H1 (cell line): ENCODE measurements around the gene AMPD3. TPM values are rescaled to one million over a fixed set of nuclear protein-coding genes. Genes with fewer than 3 reads are reported as not detected.

ENCODE experiments used
- CTCF ChIA-PET: fragments of 300-600 bp; sonication (Branson Sonifier 250); formaldehyde crosslinking; loops from one replicate; lab custom pipeline; 2021; ENCODE audit not compliant: partially characterized antibody; lab: Charles Lee
- POLR2A ChIA-PET: fragments of 300-600 bp; sonication (Branson Sonifier 250); formaldehyde crosslinking; loops from one replicate; lab custom pipeline; 2021; ENCODE audit warnings: inconsistent platforms; ENCODE audit not compliant: partially characterized antibody; lab: Charles Lee
- DNase-seq, 2 experiments: peaks; one replicate each; pipeline versions ENCODE4 v3.0.0 to v3.0.0-alpha.2; 2010 to 2022; ENCODE audit warnings: low spot score in 2 of 2, low read depth in 1 of 2, mixed read lengths in 1 of 2
- FAIRE-seq: peaks from 2 replicates; lab custom pipeline; 2011; peaks lifted over from hg19 to GRCh38; lab: Jason Lieb, UNC
- H2AFZ ChIP-seq: 2 replicates; pipeline ENCODE4 v1.8.1; 2012; ENCODE audit warnings: low read length, inconsistent platforms
- H2AK5ac ChIP-seq: 2 replicates; pipeline ENCODE4 v1.6.1; 2013; ENCODE audit warnings: low read depth, low read length
- H2BK120ac ChIP-seq: replicated peaks from 2 replicates; pipeline ENCODE3; 2013; ENCODE audit warnings: low read depth, low read length, inconsistent platforms
- H2BK12ac ChIP-seq: 2 replicates; pipeline ENCODE4 v1.6.1; 2013; ENCODE audit warnings: low read depth, low read length
- H2BK15ac ChIP-seq: 2 replicates; pipeline ENCODE4 v1.6.1; 2013; ENCODE audit warnings: low read length
- H2BK20ac ChIP-seq: 2 replicates; pipeline ENCODE4 v1.6.1; 2013; ENCODE audit warnings: low read length
- H2BK5ac ChIP-seq: 2 replicates; pipeline ENCODE4 v1.6.1; 2013; ENCODE audit warnings: low read depth, low read length
- H3K14ac ChIP-seq: 2 replicates; pipeline ENCODE4 v1.6.1; 2013; ENCODE audit warnings: inconsistent platforms; ENCODE audit not compliant: insufficient read length
- H3K18ac ChIP-seq: 2 replicates; pipeline ENCODE4 v1.6.1; 2013; ENCODE audit warnings: low read length; ENCODE audit errors: extremely low read depth
- H3K23ac ChIP-seq: 2 replicates; pipeline ENCODE4 v1.6.1; 2013; ENCODE audit warnings: inconsistent platforms; ENCODE audit not compliant: insufficient read length
- H3K23me2 ChIP-seq: 2 replicates; pipeline ENCODE4 v1.6.1; 2013; ENCODE audit warnings: low read depth, low read length
- H3K27ac ChIP-seq: 2 replicates; pipeline ENCODE4 v1.6.1; 2011; ENCODE audit warnings: low read depth, low read length, inconsistent platforms
- H3K27me3 ChIP-seq, 4 experiments: replicated peaks in 1 of 4; 1 replicate in 1 of 4; 2 replicates in 3 of 4; pipeline versions ENCODE4 v1.6.1 to v1.8.1; 2011 to 2013; ENCODE audit warnings: low read length in 3 of 4, mild to moderate bottlenecking in 3 of 4, inconsistent platforms in 2 of 4, mixed read lengths in 2 of 4, moderate library complexity in 1 of 4; ENCODE audit not compliant: control insufficient read depth in 3 of 4, insufficient read depth in 3 of 4; ENCODE audit errors: extremely low read depth in 1 of 4
- H3K36me3 ChIP-seq, 4 experiments: 2 replicates each; pipeline versions ENCODE4 v1.6.1 to v1.8.1; 2011 to 2013; ENCODE audit warnings: mild to moderate bottlenecking in 4 of 4, low read length in 3 of 4, moderate library complexity in 2 of 4, control low read depth in 1 of 4, inconsistent platforms in 1 of 4; ENCODE audit not compliant: insufficient read depth in 4 of 4, control insufficient read depth in 2 of 4
- H3K4ac ChIP-seq: replicated peaks from 2 replicates; pipeline ENCODE3; 2013; ENCODE audit warnings: low read length, low read depth, mixed read lengths, inconsistent platforms; ENCODE audit not compliant: insufficient read length
- H3K4me1 ChIP-seq, 4 experiments: replicated peaks in 1 of 4; 1 replicate in 1 of 4; 2 replicates in 3 of 4; pipeline versions ENCODE4 v1.6.1 to v1.8.1; 2011 to 2013; ENCODE audit warnings: low read length in 3 of 4, inconsistent platforms in 2 of 4, mixed read lengths in 1 of 4; ENCODE audit not compliant: insufficient read depth in 4 of 4, control insufficient read depth in 3 of 4
- H3K4me2 ChIP-seq, 2 experiments: 2 replicates each; pipeline versions ENCODE4 v1.6.1 to v1.8.1; 2011 to 2013; ENCODE audit warnings: low read depth in 2 of 2, low read length in 2 of 2, control low read depth in 1 of 2, inconsistent platforms in 1 of 2, mild to moderate bottlenecking in 1 of 2; ENCODE audit not compliant: insufficient read depth in 1 of 2
- H3K4me3 ChIP-seq, 4 experiments: fragments of 200-600, 300-600 bp in 1 of 4; sonication (generic), shearing (Covaris generic), sonication (Bioruptor Twin) in 1 of 4; 2 replicates each; pipeline versions ENCODE4 v1.5.1 to v1.8.1; 2011 to 2016; ENCODE audit warnings: low read length in 4 of 4, low read depth in 3 of 4, control low read depth in 2 of 4, inconsistent platforms in 2 of 4, mild to moderate bottlenecking in 2 of 4, mixed read lengths in 1 of 4, moderate library complexity in 1 of 4; ENCODE audit not compliant: insufficient read depth in 2 of 4; ENCODE audit errors: extremely low read depth in 1 of 4
- H3K56ac ChIP-seq: replicated peaks from 2 replicates; pipeline ENCODE3; 2013; ENCODE audit warnings: low read depth, mild to moderate bottlenecking, mixed read lengths, low read length, inconsistent platforms; ENCODE audit not compliant: insufficient read length
- H3K79me1 ChIP-seq: 2 replicates; pipeline ENCODE4 v1.6.1; 2013; ENCODE audit warnings: low read depth, low read length, control low read depth
- H3K79me2 ChIP-seq, 2 experiments: 2 replicates each; pipeline versions ENCODE4 v1.6.1 to v1.8.1; 2012 to 2013; ENCODE audit warnings: low read length in 2 of 2, mild to moderate bottlenecking in 2 of 2, inconsistent platforms in 1 of 2; ENCODE audit not compliant: insufficient read depth in 2 of 2, control insufficient read depth in 1 of 2
- H3K9ac ChIP-seq, 4 experiments: replicated peaks in 1 of 4; 1 replicate in 1 of 4; 2 replicates in 3 of 4; pipeline versions ENCODE4 v1.6.1 to v1.8.1; 2011 to 2013; ENCODE audit warnings: low read depth in 3 of 4, low read length in 3 of 4, control low read depth in 2 of 4, mild to moderate bottlenecking in 2 of 4, moderate library complexity in 2 of 4, inconsistent platforms in 1 of 4; ENCODE audit errors: extremely low read depth in 1 of 4
- H3K9me3 ChIP-seq, 2 experiments: 2 replicates each; pipeline versions ENCODE4 v1.6.1 to v1.8.1; 2012 to 2013; ENCODE audit warnings: mild to moderate bottlenecking in 2 of 2, moderate library complexity in 2 of 2, control low read depth in 1 of 2, inconsistent platforms in 1 of 2, low read depth in 1 of 2, low read length in 1 of 2, mixed read lengths in 1 of 2; ENCODE audit not compliant: insufficient read depth in 2 of 2
- H4K20me1 ChIP-seq, 2 experiments: replicated peaks in 1 of 2; 2 replicates each; pipeline versions ENCODE3 to v1.8.1; 2011 to 2013; ENCODE audit warnings: inconsistent platforms in 2 of 2, low read length in 2 of 2, mild to moderate bottlenecking in 1 of 2; ENCODE audit not compliant: insufficient read depth in 2 of 2, control insufficient read depth in 1 of 2
- H4K5ac ChIP-seq: 2 replicates; pipeline ENCODE4 v1.6.1; 2013; ENCODE audit warnings: low read length, low read depth, mixed read lengths, inconsistent platforms; ENCODE audit not compliant: insufficient read length
- H4K8ac ChIP-seq: 2 replicates; pipeline ENCODE4 v1.8.0; 2013; ENCODE audit warnings: mild to moderate bottlenecking, moderate library complexity, low read length, inconsistent platforms; ENCODE audit not compliant: insufficient read depth; ENCODE audit errors: extremely low read depth
- H4K91ac ChIP-seq: replicated peaks from 2 replicates; pipeline ENCODE3; 2013; ENCODE audit warnings: low read length, mixed read lengths, inconsistent platforms; ENCODE audit not compliant: insufficient read length
- HDAC2 ChIP-seq, 2 experiments: fragments of 300-600 bp in 1 of 2; sonication (generic) in 1 of 2; IDR thresholded peaks; 2 replicates each; pipeline ENCODE4 v1.6.1; 2011 to 2012; ENCODE audit warnings: low read depth in 2 of 2, low read length in 2 of 2, mild to moderate bottlenecking in 2 of 2, moderate library complexity in 2 of 2, borderline replicate concordance in 1 of 2, inconsistent platforms in 1 of 2
- KDM1A ChIP-seq: fragments of 200-600, 300-600 bp; sonication (generic); IDR thresholded peaks from 2 replicates; pipeline ENCODE4 v1.7.1; 2016; ENCODE audit warnings: mild to moderate bottlenecking, low read length, borderline replicate concordance
- RAD21 ChIP-seq, 2 experiments: IDR thresholded peaks in 1 of 2; conservative IDR thresholded peaks in 1 of 2; 2 replicates each; pipeline ENCODE4 v1.6.1; 2011; ENCODE audit warnings: low read depth in 2 of 2, low read length in 2 of 2, improper control_type of control experiment in 1 of 2, inconsistent platforms in 1 of 2, mild to moderate bottlenecking in 1 of 2, moderate library complexity in 1 of 2
- WGBS, 2 experiments: shearing (Covaris generic) in 1 of 2; methylation state at CpG; one replicate each; pipeline versions ENCODE4 v1.1.6 to v1.1.7; 2013 to 2015; ENCODE audit warnings: low lambda C conversion rate in 2 of 2, mixed read lengths in 2 of 2, inconsistent platforms in 1 of 2, low coverage in 1 of 2, missing lambda C conversion rate in 1 of 2; ENCODE audit not compliant: insufficient replicate concordance in 2 of 2, insufficient coverage in 1 of 2, insufficient read length in 1 of 2; ENCODE audit errors: extremely low coverage in 1 of 2, missing lambda C conversion rate in 1 of 2; 5-methylcytosine and 5-hydroxymethylcytosine counted together
- polyA plus RNA-seq, 7 experiments: library from polyadenylated mRNA; depleted of rRNA in 3 of 7; stranded (reverse) in 5 of 7; unstranded in 2 of 7; fragments of >200 nt in 5 of 7; fragments of 200-250 nt in 2 of 7; gene quantifications; 1 replicate in 5 of 7; 2 replicates in 1 of 7; 4 replicates in 1 of 7; pipeline versions ENCODE4 v1.2.1 to v1.2.3, GENCODE V29; 2011 to 2013; ENCODE audit warnings: missing spikeins in 2 of 7, mixed read lengths in 2 of 7
- total RNA-seq: library from RNA; stranded (reverse); fragmentation: NEBNext Ultra II Directional; extraction: Animal tissue kit (Norgen Biotek cat#: 25700); gene quantifications from 2 replicates; pipeline ENCODE4 v1.2.1, GENCODE V29; 2021

The AMPD3 gene
- total and polyA plus RNA-seq, 2 of the 8 experiments (the other 6 are each of a cell fraction or from before 2014, with no cell fraction given): 4.0 to 6.3 TPM

GRCh38 chr11:10455637-10456487, 798 bp downstream of the AMPD3 start:
- Histone ChIP-seq H3K79me2 (no peaks in the 10 kb centered on the region), H3K4me1 (peaks cover 6 to 19% (median 7%) of the 10 kb centered on the region in 4 experiments), H4K91ac (no peak overlapping the region), H3K9me3 (no peaks in the 10 kb centered on the region), H4K8ac (peak overlapping the region; percentile 47), H2BK20ac (peak overlapping the region; percentile 44; the same call in 1 of the 2 replicates), H4K20me1 (no peaks in the 10 kb centered on the region), H2BK15ac (0 out of 2 replicates have a peak overlapping the region, but pooled peaks have one; percentile 47), H3K4me2 (peak overlapping the region; percentile 23 to 34), H3K4ac (no peak overlapping the region), H3K4me3 (peak overlapping the region in 2 of 4 experiments; percentile 5 to 13; a peak in 1 of 8 replicates), H4K5ac (no peak overlapping the region), H2BK5ac (0 out of 2 replicates have a peak overlapping the region, but pooled peaks have one; percentile 38), H2BK12ac (0 out of 2 replicates have a peak overlapping the region, but pooled peaks have one; percentile 12), H3K9ac (no peak overlapping the region; a peak in 1 of 7 replicates), H3K56ac (no peak overlapping the region), H3K18ac (peak overlapping the region; percentile 40; the same call in 1 of the 2 replicates), H3K27ac (no peak overlapping the region), H3K27me3 (peaks cover 0 to 13% (median 8%) of the 10 kb centered on the region in 4 experiments; a peak in 4 of 7 replicates), H2AFZ (peak overlapping the region; percentile 37), H2BK120ac (no peak overlapping the region), H3K14ac (no peak overlapping the region), H3K79me1 (no peaks in the 10 kb centered on the region), H2AK5ac (no peak overlapping the region), H3K23ac (no peak overlapping the region), H3K23me2 (peaks cover 2% of the 10 kb centered on the region), H3K36me3 (no peaks in the 10 kb centered on the region)
- peak in 1 of 2 experiments; percentile 52 for DNase-seq
- no peak for FAIRE-seq
- TF ChIP-seq KDM1A: no peak
- no peak for TF ChIP-seq RAD21 (IDR thresholded peaks at IDR 0.05 in 1 of 2, conservative IDR thresholded peaks at IDR 0.05 in 1 of 2; ENCODE audit: low read depth in 2 of 2, low read length in 2 of 2)
- no peak for TF ChIP-seq HDAC2 (IDR thresholded peaks at IDR 0.05; ENCODE audit: borderline replicate concordance in 1 of 2, low read depth in 2 of 2, low read length in 2 of 2)
- 49% methylated on average over 17 of the region's 18 CpGs; no CpG with 5 or more reads in 1 of the 2 experiments for WGBS, 2 experiments
- ChIA-PET POLR2A (interaction anchor here (0.6 to 2.7 kb wide), 5 partner anchors 8 to 549 kb away, joined by 3 to 7 read pairs (median 3); partner anchors contain the start of genes EIF4G2 and RNF141), CTCF (interaction anchor here (0.6 to 4.6 kb wide), 14 partner anchors 9 to 577 kb away, joined by 3 to 20 read pairs (median 4); partner anchors contain the start of gene RNF141)
